Suprapubic skin (tissue), 4 donors: ENCODE measurements around the gene HYCC2.

ENCODE experiments used
- EP300 ChIP-seq: sonication (generic); formaldehyde crosslinking; IDR thresholded peaks from one replicate; pipeline ENCODE4 v1.6.1; 2017; ENCODE audit warnings: antibody characterized with exemption
- POLR2A ChIP-seq, 2 donors: fragments of 450-650 bp; IDR thresholded peaks; one replicate each; pipeline ENCODE4 v1.6.1; 2017; ENCODE audit warnings: antibody characterized with exemption in 2 of 2, mild to moderate bottlenecking in 2 of 2, moderate library complexity in 2 of 2
- POLR2AphosphoS5 ChIP-seq, 3 donors: sonication (generic); formaldehyde crosslinking; IDR thresholded peaks; one replicate each; pipeline ENCODE4 v1.6.1; 2017; ENCODE audit warnings: antibody characterized with exemption in 3 of 3
- TF ChIP-seq, protein P1 (sequence below), 2 donors: fragments of 200-600 bp in 1 of 2; fragments of 450-650 bp in 1 of 2; sonication (generic) in 1 of 2; IDR thresholded peaks; one replicate each; pipeline ENCODE4 v1.5.1; 2016 to 2019; ENCODE audit warnings: antibody characterized with exemption in 2 of 2, mild to moderate bottlenecking in 1 of 2, moderate library complexity in 1 of 2

- TF ChIP-seq POLR2A (IDR thresholded peaks at IDR 0.05), result no peak
- TF ChIP-seq POLR2AphosphoS5 (IDR thresholded peaks at IDR 0.05), result no peak
- TF ChIP-seq, protein P1, sequence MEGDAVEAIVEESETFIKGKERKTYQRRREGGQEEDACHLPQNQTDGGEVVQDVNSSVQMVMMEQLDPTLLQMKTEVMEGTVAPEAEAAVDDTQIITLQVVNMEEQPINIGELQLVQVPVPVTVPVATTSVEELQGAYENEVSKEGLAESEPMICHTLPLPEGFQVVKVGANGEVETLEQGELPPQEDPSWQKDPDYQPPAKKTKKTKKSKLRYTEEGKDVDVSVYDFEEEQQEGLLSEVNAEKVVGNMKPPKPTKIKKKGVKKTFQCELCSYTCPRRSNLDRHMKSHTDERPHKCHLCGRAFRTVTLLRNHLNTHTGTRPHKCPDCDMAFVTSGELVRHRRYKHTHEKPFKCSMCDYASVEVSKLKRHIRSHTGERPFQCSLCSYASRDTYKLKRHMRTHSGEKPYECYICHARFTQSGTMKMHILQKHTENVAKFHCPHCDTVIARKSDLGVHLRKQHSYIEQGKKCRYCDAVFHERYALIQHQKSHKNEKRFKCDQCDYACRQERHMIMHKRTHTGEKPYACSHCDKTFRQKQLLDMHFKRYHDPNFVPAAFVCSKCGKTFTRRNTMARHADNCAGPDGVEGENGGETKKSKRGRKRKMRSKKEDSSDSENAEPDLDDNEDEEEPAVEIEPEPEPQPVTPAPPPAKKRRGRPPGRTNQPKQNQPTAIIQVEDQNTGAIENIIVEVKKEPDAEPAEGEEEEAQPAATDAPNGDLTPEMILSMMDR (IDR thresholded peaks at IDR 0.05), result no peak
- no peak for TF ChIP-seq EP300
These were observed 458 bp downstream of the HYCC2 start for GRCh38 chr2:201070948-201071478.
